Gastrocnemius medialis (tissue), 4 donors: Measurements from ENCODE around the gene EED. TPM values are rescaled to one million over a fixed set of nuclear protein-coding genes. Genes with fewer than 3 reads are reported as not detected.

Experiments
- ATAC-seq, 2 donors: fragments of 150-250 bp; one replicate each; pipeline ENCODE4 v1.9.1; 2016
- DNase-seq, 2 donors: peaks; one replicate each; pipeline ENCODE4 v3.0.0-alpha.2; 2019
- H3K27ac ChIP-seq, 4 donors: fragments of 200-600 bp; sonication (generic); 1 replicate in 1 of 4; 2 replicates in 3 of 4; pipeline ENCODE4 v1.5.1; 2016 to 2018; ENCODE audit warnings: mild to moderate bottlenecking in 2 of 4, moderate library complexity in 1 of 4
- H3K27me3 ChIP-seq, 3 donors: fragments of 200-600 bp; sonication (generic) in 2 of 3; 1 replicate in 1 of 3; 2 replicates in 2 of 3; pipeline versions ENCODE4 v1.5.1 to v1.6.0; 2016 to 2019; ENCODE audit warnings: mild to moderate bottlenecking in 1 of 3, moderate library complexity in 1 of 3
- H3K36me3 ChIP-seq, 2 donors: fragments of 200-600 bp; sonication (generic) in 1 of 2; one replicate each; pipeline ENCODE4 v1.5.1; 2017 to 2018
- H3K4me1 ChIP-seq, 2 donors: fragments of 200-600 bp; sonication (generic) in 1 of 2; one replicate each; pipeline ENCODE4 v1.5.1; 2016 to 2017; ENCODE audit warnings: mild to moderate bottlenecking in 2 of 2
- H3K4me3 ChIP-seq, 4 donors: fragments of 200-600 bp; sonication (generic) in 3 of 4; 1 replicate in 1 of 4; 2 replicates in 3 of 4; pipeline ENCODE4 v1.5.1; 2016 to 2019; ENCODE audit warnings: mild to moderate bottlenecking in 2 of 4
- H3K9me3 ChIP-seq, 3 donors: fragments of 200-600 bp; sonication (generic) in 2 of 3; 1 replicate in 1 of 3; 2 replicates in 2 of 3; pipeline ENCODE4 v1.5.1; 2016 to 2019
- POLR2A ChIP-seq, 2 donors: fragments of 450-650 bp; IDR thresholded peaks; one replicate each; pipeline ENCODE4 v1.6.1; 2017; ENCODE audit warnings: antibody characterized with exemption in 2 of 2, mild to moderate bottlenecking in 2 of 2, moderate library complexity in 2 of 2
- in situ Hi-C, 4 donors: fragments of 200-750 bp; cut with MboI; loops; one replicate each; pipeline versions ENCODE4 v1.15.0 to v1.8.0; 2017; ENCODE audit warnings: low sequenced_read_pairs in 4 of 4
- intact Hi-C: fragments of 100-400 bp; cut with DNase I; formaldehyde crosslinking; loops from one replicate; pipeline ENCODE4 v1.15.1; 2023; ENCODE audit warnings: low total_unique reads
- total RNA-seq, 4 donors: library from RNA; depleted of rRNA; stranded (reverse); fragments of >200 nt; gene quantifications; one replicate each; pipeline versions ENCODE4 v1.1.0 to v1.2.3, GENCODE V29; 2016
- TF ChIP-seq, protein P1 (sequence below), 5 experiments: fragments of 450-650 bp in 3 of 5; fragments of 200-600 bp in 2 of 5; sonication (generic) in 2 of 5; IDR thresholded peaks in 4 of 5; conservative IDR thresholded peaks in 1 of 5; 1 replicate in 4 of 5; 2 replicates in 1 of 5; pipeline ENCODE4 v1.5.1; 2016 to 2019; ENCODE audit warnings: antibody characterized with exemption in 5 of 5, mild to moderate bottlenecking in 3 of 5, moderate library complexity in 3 of 5

EED gene
- total RNA-seq, 4 donors from 2014 or later: 5.2 to 12.1 (median 8.5) TPM

DNA sequence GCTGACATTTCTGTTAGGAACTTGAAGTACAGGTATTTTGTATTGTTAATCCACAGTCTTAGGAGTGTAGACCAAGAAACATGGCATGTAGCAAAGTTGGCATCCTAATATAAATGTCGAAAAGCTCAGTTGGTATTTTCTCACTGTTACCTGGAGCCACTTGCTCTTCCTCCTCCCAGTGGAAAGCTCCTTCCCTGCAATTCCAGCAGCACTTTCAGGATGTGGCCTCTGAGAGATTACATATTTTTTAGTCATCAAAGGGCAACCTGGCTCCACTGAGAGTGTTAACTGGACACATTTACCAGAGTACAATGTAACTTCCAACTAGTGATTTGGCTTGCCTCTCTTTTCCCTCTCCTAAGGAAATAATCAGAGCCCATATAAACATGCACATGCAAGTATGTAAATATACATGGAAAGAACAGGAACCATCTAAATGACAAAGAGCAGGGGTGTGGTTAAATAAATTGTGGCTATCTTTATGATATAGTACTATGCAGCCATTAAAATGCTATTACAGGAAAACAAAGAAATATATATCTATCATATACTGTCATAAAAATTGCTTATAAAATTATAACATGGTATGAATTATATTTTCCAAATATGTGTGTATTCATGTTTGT, 14.3 kb upstream of the EED start:
- Histone ChIP-seq H3K4me1 (no peaks in the 10 kb centered on the region), H3K36me3 (no peaks in the 10 kb centered on the region), H3K27me3 (no peaks in the 10 kb centered on the region), H3K27ac (no peak overlapping the region), H3K4me3 (no peak overlapping the region), H3K9me3 (no peaks in the 10 kb centered on the region)
- ATAC-seq (no peak), DNase-seq (no peak)
- TF ChIP-seq, protein P1, sequence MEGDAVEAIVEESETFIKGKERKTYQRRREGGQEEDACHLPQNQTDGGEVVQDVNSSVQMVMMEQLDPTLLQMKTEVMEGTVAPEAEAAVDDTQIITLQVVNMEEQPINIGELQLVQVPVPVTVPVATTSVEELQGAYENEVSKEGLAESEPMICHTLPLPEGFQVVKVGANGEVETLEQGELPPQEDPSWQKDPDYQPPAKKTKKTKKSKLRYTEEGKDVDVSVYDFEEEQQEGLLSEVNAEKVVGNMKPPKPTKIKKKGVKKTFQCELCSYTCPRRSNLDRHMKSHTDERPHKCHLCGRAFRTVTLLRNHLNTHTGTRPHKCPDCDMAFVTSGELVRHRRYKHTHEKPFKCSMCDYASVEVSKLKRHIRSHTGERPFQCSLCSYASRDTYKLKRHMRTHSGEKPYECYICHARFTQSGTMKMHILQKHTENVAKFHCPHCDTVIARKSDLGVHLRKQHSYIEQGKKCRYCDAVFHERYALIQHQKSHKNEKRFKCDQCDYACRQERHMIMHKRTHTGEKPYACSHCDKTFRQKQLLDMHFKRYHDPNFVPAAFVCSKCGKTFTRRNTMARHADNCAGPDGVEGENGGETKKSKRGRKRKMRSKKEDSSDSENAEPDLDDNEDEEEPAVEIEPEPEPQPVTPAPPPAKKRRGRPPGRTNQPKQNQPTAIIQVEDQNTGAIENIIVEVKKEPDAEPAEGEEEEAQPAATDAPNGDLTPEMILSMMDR (IDR thresholded peaks at IDR 0.05 in 4 of 5, conservative IDR thresholded peaks at IDR 0.05 in 1 of 5): no peak
- TF ChIP-seq POLR2A (IDR thresholded peaks at IDR 0.05): no peak
- intact Hi-C loops: no loop called here
- in situ Hi-C loops: loop anchor here in 1 of 4 donors (25.0 kb wide), 1 partner anchor 618 kb away; no protein-coding TSS in a partner anchor

DNA sequence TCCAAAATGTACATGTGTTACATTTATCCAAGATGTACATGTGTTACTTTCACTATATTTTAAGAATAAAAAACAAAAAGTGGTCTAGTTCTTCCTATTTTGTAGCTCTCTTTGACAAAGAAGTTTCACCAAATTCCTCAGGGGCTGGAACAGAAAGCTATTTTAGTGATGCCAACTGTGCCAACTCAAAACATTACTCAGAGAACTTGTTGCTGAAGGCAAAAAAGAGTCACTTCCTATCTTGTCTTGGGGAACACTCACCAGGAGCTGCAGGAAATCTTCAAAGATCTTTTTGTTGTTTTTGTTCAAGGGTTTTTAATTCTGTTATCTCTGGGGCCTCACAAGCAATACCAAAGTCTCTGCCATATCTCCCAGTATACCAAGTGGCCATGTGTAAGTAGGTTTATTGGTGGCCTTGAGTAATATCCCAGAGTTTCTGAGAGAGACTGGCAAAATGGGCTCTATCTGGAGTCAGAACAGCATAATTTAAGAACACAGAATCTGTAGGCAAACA, 13.6 kb upstream of the EED start:
- ATAC-seq (no peak), DNase-seq (no peak)
- Histone ChIP-seq H3K36me3 (no peaks in the 10 kb centered on the region), H3K27ac (no peak overlapping the region), H3K9me3 (no peaks in the 10 kb centered on the region), H3K4me1 (no peaks in the 10 kb centered on the region), H3K4me3 (no peak overlapping the region), H3K27me3 (no peaks in the 10 kb centered on the region)
- TF ChIP-seq POLR2A (IDR thresholded peaks at IDR 0.05): no peak
- TF ChIP-seq, protein P1 (IDR thresholded peaks at IDR 0.05 in 4 of 5, conservative IDR thresholded peaks at IDR 0.05 in 1 of 5): no peak
- intact Hi-C loops: no loop called here
- in situ Hi-C loops: loop anchor here in 1 of 4 donors (25.0 kb wide), 1 partner anchor 619 kb away; no protein-coding TSS in a partner anchor

DNA sequence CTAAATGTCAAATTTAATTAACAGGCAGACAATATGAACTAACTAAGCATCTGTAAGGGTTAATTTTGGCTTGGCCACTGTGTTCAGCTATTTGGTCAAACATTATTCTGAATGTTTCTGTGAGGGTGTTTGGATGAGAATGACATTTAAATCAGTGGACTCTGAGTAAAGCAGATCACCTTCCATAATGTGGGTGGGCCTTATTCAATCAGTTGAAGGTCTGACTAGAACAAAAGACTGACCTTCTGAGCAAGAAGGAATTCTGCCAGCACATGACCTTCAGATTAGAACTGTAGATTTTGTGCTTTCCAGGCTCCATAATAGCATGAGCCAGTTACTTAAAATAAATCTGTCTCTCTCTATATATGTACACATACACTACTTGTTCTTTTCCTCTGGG, 12.0 kb upstream of the EED start:
- no peak overlapping the region for H3K4me3 ChIP-seq
- DNase-seq (no peak), ATAC-seq (no peak)
- in situ Hi-C loops (loop anchor here in 1 of 4 donors (25.0 kb wide), 1 partner anchor 620 kb away; no protein-coding TSS in a partner anchor), intact Hi-C loops (no loop called here)
- H3K27me3 ChIP-seq: no peaks in the 10 kb centered on the region
- no peaks in the 10 kb centered on the region for H3K4me1 ChIP-seq
- no peak overlapping the region for H3K27ac ChIP-seq
- no peaks in the 10 kb centered on the region for H3K36me3 ChIP-seq
- TF ChIP-seq POLR2A (IDR thresholded peaks at IDR 0.05): no peak
- TF ChIP-seq, protein P1 (IDR thresholded peaks at IDR 0.05 in 4 of 5, conservative IDR thresholded peaks at IDR 0.05 in 1 of 5): no peak
- no peaks in the 10 kb centered on the region for H3K9me3 ChIP-seq

DNA sequence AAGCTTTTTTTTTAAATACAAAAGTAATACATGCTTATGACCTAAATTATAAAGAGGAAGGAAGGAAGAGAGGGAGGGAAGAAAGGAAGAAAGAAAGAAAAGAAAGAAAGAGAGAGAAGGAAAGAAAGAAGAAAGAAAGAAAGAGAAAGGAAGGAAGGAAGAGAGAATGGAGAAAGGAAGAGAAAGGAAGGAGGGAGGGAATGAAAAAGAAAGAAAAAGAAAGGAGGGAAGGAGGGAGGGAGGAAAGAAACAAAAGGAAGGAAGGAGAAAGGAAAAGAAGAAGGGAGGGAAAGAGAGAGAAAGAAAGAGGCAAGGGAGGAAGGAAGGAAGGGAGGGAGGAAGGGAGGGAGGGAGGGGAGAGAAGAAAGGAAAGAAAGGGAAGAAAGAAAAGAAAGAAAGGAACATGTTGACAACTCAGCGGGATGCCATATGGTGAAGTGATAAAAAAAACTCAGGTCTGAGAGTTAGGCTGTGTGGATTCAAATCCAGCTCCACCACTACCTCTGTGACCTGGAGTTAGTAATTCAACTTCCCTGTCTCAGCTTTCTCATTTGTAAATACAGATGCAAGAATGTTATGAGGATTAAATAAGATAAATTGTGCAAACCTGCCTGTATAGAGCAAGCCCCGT, 9.6 kb upstream of the EED start:
- no peak overlapping the region for H3K27ac ChIP-seq
- intact Hi-C loops (no loop called here), in situ Hi-C loops (loop anchor here in 1 of 4 donors (25.0 kb wide), 1 partner anchor 623 kb away; no protein-coding TSS in a partner anchor)
- no peak for DNase-seq
- H3K9me3 ChIP-seq: no peaks in the 10 kb centered on the region
- no peaks in the 10 kb centered on the region for H3K27me3 ChIP-seq
- no peaks in the 10 kb centered on the region for H3K36me3 ChIP-seq
- TF ChIP-seq, protein P1 (IDR thresholded peaks at IDR 0.05 in 4 of 5, conservative IDR thresholded peaks at IDR 0.05 in 1 of 5): no peak
- TF ChIP-seq POLR2A (IDR thresholded peaks at IDR 0.05): no peak
- no peaks in the 10 kb centered on the region for H3K4me1 ChIP-seq
- no peak overlapping the region for H3K4me3 ChIP-seq
- ATAC-seq: no peak
